ENCODE measurements around the gene KRT5.

DNA sequence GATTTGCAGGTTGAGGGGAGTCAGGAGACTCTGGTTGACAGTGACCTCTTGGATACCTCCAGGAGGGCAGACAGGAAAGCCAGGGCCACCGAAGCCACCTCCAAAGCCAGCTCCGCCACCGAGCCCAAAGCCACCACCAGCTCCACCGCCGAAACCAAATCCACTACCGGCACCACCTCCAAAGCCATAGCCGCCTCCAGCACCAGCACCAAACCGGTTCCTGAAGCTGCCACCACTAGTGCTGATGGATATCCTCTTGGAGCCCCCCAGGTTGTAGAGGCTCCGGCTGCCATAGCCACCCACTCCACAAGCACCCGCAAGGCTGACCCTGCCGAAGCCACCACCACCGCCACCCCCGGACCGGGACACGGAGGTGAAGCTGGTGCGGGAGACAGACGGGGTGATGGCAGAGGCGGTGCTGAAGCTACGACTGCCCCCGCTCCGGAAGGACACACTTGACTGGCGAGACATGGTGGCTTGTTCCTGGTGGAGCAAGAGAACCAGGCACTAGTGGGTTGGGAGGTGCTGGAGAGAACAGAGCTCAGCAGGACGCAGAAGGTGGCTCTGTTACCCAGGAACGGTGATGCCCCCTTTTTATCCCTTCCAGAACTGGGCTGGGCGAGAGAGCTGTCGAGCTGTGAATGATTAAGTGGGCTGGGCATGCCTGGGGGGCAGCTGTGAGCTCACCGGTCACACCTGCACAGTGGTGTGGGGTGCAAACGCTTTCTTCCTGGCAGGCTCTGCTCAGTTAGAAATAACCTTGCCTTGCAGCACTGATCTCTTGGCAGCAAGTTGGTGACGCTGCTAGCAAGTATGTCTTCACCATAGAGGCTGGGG is at the start of gene KRT5:
- TF ChIP-seq, protein P1, sequence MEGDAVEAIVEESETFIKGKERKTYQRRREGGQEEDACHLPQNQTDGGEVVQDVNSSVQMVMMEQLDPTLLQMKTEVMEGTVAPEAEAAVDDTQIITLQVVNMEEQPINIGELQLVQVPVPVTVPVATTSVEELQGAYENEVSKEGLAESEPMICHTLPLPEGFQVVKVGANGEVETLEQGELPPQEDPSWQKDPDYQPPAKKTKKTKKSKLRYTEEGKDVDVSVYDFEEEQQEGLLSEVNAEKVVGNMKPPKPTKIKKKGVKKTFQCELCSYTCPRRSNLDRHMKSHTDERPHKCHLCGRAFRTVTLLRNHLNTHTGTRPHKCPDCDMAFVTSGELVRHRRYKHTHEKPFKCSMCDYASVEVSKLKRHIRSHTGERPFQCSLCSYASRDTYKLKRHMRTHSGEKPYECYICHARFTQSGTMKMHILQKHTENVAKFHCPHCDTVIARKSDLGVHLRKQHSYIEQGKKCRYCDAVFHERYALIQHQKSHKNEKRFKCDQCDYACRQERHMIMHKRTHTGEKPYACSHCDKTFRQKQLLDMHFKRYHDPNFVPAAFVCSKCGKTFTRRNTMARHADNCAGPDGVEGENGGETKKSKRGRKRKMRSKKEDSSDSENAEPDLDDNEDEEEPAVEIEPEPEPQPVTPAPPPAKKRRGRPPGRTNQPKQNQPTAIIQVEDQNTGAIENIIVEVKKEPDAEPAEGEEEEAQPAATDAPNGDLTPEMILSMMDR (IDR thresholded peaks at IDR 0.05; ENCODE audit: insufficient read depth, low read length) = no peak
- no peak for TF ChIP-seq GABPA (IDR thresholded peaks at IDR 0.05; ENCODE audit: low read depth)

Data from HL-60 (cell line).